HFFc6 (cell line): ENCODE data around the gene TRPV2. TPM values are rescaled to one million over a fixed set of nuclear protein-coding genes. Genes with fewer than 3 reads are reported as not detected.

Source experiments
- DNase-seq: peaks from one replicate; pipeline ENCODE4 v3.0.0-alpha.2; 2018
- H3K27ac Mint-ChIP-seq: 2 replicates; pipeline ENCODE4 v1.8.0; 2020; ENCODE audit warnings: mild to moderate bottlenecking, mixed read lengths
- H3K27me3 Mint-ChIP-seq: 2 replicates; pipeline ENCODE4 v1.8.0; 2021; ENCODE audit warnings: mild to moderate bottlenecking, moderate library complexity, mixed read lengths; ENCODE audit not compliant: insufficient read depth
- H3K36me3 Mint-ChIP-seq: 2 replicates; pipeline ENCODE4 v1.8.0; 2021; ENCODE audit warnings: low read depth, mixed read lengths
- H3K4me1 Mint-ChIP-seq: 2 replicates; pipeline ENCODE4 v1.8.0; 2020; ENCODE audit warnings: low read depth, mixed read lengths
- H3K4me3 Mint-ChIP-seq: 2 replicates; pipeline ENCODE4 v1.8.0; 2020; ENCODE audit warnings: mild to moderate bottlenecking, moderate library complexity, mixed read lengths
- H3K9me3 Mint-ChIP-seq: 2 replicates; pipeline ENCODE4 v1.8.0; 2020; ENCODE audit warnings: mild to moderate bottlenecking, mixed read lengths
- CTCF ChIP-seq: fragments of 200-600 bp; sonication (generic); IDR thresholded peaks from 2 replicates; pipeline ENCODE4 v1.5.0; 2021; ENCODE audit warnings: antibody characterized with exemption, mild to moderate bottlenecking
- total RNA-seq, 6 experiments: library from RNA; stranded (reverse); fragmentation: NEBNext Ultra II Directional; extraction: Animal tissue kit (Norgen Biotek cat#: 25700); gene quantifications; 2 replicates in 1 of 6; 3 replicates in 5 of 6; pipeline ENCODE4 v1.2.3, GENCODE V29; 2021

The TRPV2 gene
- total RNA-seq, 6 experiments from 2014 or later = 2.9 to 19.5 (median 18.1) TPM

- DNase-seq = no peak
- Mint-ChIP-seq H3K4me1 (peaks cover 31% of the 10 kb centered on the region), H3K9me3 (no peaks in the 10 kb centered on the region; the same call in 1 of the 2 replicates), H3K36me3 (peaks cover 30% of the 10 kb centered on the region), H3K4me3 (no peak overlapping the region), H3K27ac (no peak overlapping the region), H3K27me3 (peaks cover 5% of the 10 kb centered on the region)
- no peak for TF ChIP-seq CTCF
Observed at GRCh38 chr17:16379654-16380053, 35.7 kb upstream of the TRPV2 start.

- Mint-ChIP-seq H3K27ac (peak within 1 kb of the TSS; percentile 99), H3K4me3 (peak within 1 kb of the TSS; percentile 97), H3K9me3 (no peaks in the 10 kb centered on the region; the same call in 1 of the 2 replicates), H3K27me3 (peaks cover 6% of the 10 kb centered on the region), H3K4me1 (peaks cover 31% of the 10 kb centered on the region), H3K36me3 (peaks cover 30% of the 10 kb centered on the region)
- TF ChIP-seq CTCF = peak; percentile 20; the same call in 1 of the 2 replicates
- peak; percentile 98 for DNase-seq
Observed at GRCh38 chr17:16380640-16381495, 34.5 kb upstream of the TRPV2 start, which contains the start of gene UBB. Gene UBB (plus strand): TSS chr17:16381091. CDS start chr17:16381908, 817 bp downstream.

DNA sequence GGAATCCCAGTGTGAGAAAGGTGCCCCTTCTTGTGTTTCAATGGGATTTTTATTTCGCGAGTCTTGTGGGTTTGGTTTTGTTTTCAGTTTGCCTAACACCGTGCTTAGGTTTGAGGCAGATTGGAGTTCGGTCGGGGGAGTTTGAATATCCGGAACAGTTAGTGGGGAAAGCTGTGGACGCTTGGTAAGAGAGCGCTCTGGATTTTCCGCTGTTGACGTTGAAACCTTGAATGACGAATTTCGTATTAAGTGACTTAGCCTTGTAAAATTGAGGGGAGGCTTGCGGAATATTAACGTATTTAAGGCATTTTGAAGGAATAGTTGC lies 33.9 kb upstream of the TRPV2 start:
- DNase-seq = peak; percentile 7
- peaks cover 30% of the 10 kb centered on the region for H3K36me3 Mint-ChIP-seq

GRCh38 chr17:16383216-16383615 lies 32.2 kb upstream of the TRPV2 start:
- peaks cover 6% of the 10 kb centered on the region for H3K27me3 Mint-ChIP-seq
- TF ChIP-seq CTCF = no peak
- H3K9me3 Mint-ChIP-seq = no peaks in the 10 kb centered on the region; the same call in 1 of the 2 replicates
- peak overlapping the region; percentile 97 for H3K4me3 Mint-ChIP-seq
- no peak overlapping the region for H3K27ac Mint-ChIP-seq
- peaks cover 35% of the 10 kb centered on the region for H3K4me1 Mint-ChIP-seq
- H3K36me3 Mint-ChIP-seq = peaks cover 30% of the 10 kb centered on the region
- no peak for DNase-seq

More for the DNA sequence above, 33.9 kb upstream of the TRPV2 start:
- H3K9me3 Mint-ChIP-seq = no peaks in the 10 kb centered on the region; the same call in 1 of the 2 replicates
- peak overlapping the region; percentile 99 for H3K27ac Mint-ChIP-seq
- H3K4me1 Mint-ChIP-seq = peaks cover 31% of the 10 kb centered on the region
- H3K27me3 Mint-ChIP-seq = peaks cover 6% of the 10 kb centered on the region
- TF ChIP-seq CTCF = no peak; the same call in 1 of the 2 replicates
- peak overlapping the region; percentile 97 for H3K4me3 Mint-ChIP-seq

- DNase-seq = no peak
- no peak overlapping the region for H3K27ac Mint-ChIP-seq
- no peak for TF ChIP-seq CTCF
- peaks cover 30% of the 10 kb centered on the region for H3K36me3 Mint-ChIP-seq
- peaks cover 35% of the 10 kb centered on the region for H3K4me1 Mint-ChIP-seq
- no peaks in the 10 kb centered on the region; the same call in 1 of the 2 replicates for H3K9me3 Mint-ChIP-seq
- H3K27me3 Mint-ChIP-seq = peaks cover 6% of the 10 kb centered on the region
- peak overlapping the region; percentile 97 for H3K4me3 Mint-ChIP-seq
Observed at GRCh38 chr17:16383772-16384287, 31.5 kb upstream of the TRPV2 start.
